Endodermal cell (in vitro differentiated cells): ENCODE measurements around the gene ANKDD1B. TPM values are rescaled to one million over a fixed set of nuclear protein-coding genes. Genes with fewer than 3 reads are reported as not detected.

Experiments used
- DNase-seq: peaks from one replicate; pipeline ENCODE4 v3.0.0-alpha.2; 2017
- H3K27ac ChIP-seq: 2 replicates; pipeline ENCODE4 v1.5.1; 2013; ENCODE audit warnings: mild to moderate bottlenecking, low read depth, low read length, moderate library complexity
- H3K27me3 ChIP-seq: 2 replicates; pipeline ENCODE4 v1.6.1; 2013; ENCODE audit warnings: mild to moderate bottlenecking, low read length, moderate library complexity; ENCODE audit not compliant: insufficient read depth, control insufficient read depth, poor library complexity, severe bottlenecking
- H3K36me3 ChIP-seq: 2 replicates; pipeline ENCODE4 v1.7.0; 2013; ENCODE audit warnings: mild to moderate bottlenecking, low read length, moderate library complexity; ENCODE audit not compliant: control insufficient read depth, insufficient read depth
- H3K4me1 ChIP-seq: one replicate; pipeline ENCODE4 v1.7.0; 2013; ENCODE audit warnings: low read length; ENCODE audit not compliant: control insufficient read depth, insufficient read depth
- H3K4me3 ChIP-seq: 2 replicates; pipeline ENCODE4 v1.5.1; 2013; ENCODE audit warnings: mild to moderate bottlenecking, low read length, moderate library complexity
- H3K9ac ChIP-seq: 2 replicates; pipeline ENCODE4 v1.6.1; 2013; ENCODE audit warnings: mild to moderate bottlenecking, low read length, moderate library complexity; ENCODE audit not compliant: poor library complexity, severe bottlenecking; ENCODE audit errors: extremely low read depth
- H3K9me3 ChIP-seq: 2 replicates; pipeline ENCODE4 v1.6.1; 2013; ENCODE audit warnings: mild to moderate bottlenecking, low read length, moderate library complexity; ENCODE audit not compliant: control insufficient read depth
- H3K27ac Mint-ChIP-seq: 2 replicates; pipeline ENCODE4 v1.8.0; 2020; ENCODE audit warnings: mixed read lengths
- H3K27me3 Mint-ChIP-seq: 2 replicates; pipeline ENCODE4 v1.8.0; 2021; ENCODE audit warnings: mild to moderate bottlenecking, mixed read lengths; ENCODE audit not compliant: insufficient read depth
- H3K36me3 Mint-ChIP-seq: 2 replicates; pipeline ENCODE4 v1.8.0; 2020; ENCODE audit warnings: low read depth, mixed read lengths
- H3K4me1 Mint-ChIP-seq: 2 replicates; pipeline ENCODE4 v1.8.0; 2020; ENCODE audit warnings: mixed read lengths
- H3K4me3 Mint-ChIP-seq: 2 replicates; pipeline ENCODE4 v1.8.0; 2020; ENCODE audit warnings: mild to moderate bottlenecking, moderate library complexity, mixed read lengths
- H3K9me3 Mint-ChIP-seq: 2 replicates; pipeline ENCODE4 v1.8.0; 2020; ENCODE audit warnings: mild to moderate bottlenecking, mixed read lengths
- WGBS, 2 experiments: methylation state at CpG; one replicate each; pipeline versions ENCODE4 v1.1.5 to v1.1.7; 2013; ENCODE audit warnings: missing lambda C conversion rate in 2 of 2, mixed read lengths in 1 of 2; ENCODE audit not compliant: insufficient coverage in 1 of 2, insufficient read length in 1 of 2; 5-methylcytosine and 5-hydroxymethylcytosine counted together
- total RNA-seq, 2 donors: library from RNA; stranded (reverse); fragmentation: NEBNext Ultra II Directional in 1 of 2; extraction: Animal tissue kit (Norgen Biotek cat#: 25700) in 1 of 2; gene quantifications; 2 replicates in 1 of 2; 3 replicates in 1 of 2; pipeline ENCODE4 v1.2.1, GENCODE V29; 2021
- TF ChIP-seq, protein P1 (sequence below): fragments of 200-600 bp; sonication (generic); conservative IDR thresholded peaks from 2 replicates; pipeline ENCODE4 v1.5.0; 2021; ENCODE audit warnings: antibody characterized with exemption, mild to moderate bottlenecking

ANKDD1B gene
- total RNA-seq, 2 donors from 2014 or later: 4.6 to 8.6 TPM

DNA sequence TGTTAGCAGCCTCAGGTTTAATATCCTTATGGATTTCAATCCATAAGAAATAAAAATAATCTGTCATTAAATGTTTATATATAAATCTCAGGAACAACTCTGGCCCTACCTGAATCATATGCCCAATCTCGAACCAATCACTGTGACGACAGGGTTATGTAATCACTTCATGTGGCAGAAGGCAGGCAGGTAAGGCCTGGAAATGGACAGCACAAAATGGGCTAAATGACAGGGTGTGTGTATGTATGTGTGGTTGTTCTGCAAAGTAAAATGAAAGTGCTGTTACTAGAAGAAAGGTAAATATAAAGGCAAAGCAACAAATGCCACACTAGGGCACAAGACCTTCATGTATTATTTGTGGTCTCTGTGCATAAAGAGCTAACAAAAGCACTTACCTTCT lies 19.6 kb downstream of the ANKDD1B start:
- Histone ChIP-seq H3K27me3 (no peaks in the 10 kb centered on the region), H3K9me3 (peaks cover 12% of the 10 kb centered on the region), H3K27ac (no peak overlapping the region), H3K36me3 (no peaks in the 10 kb centered on the region), H3K4me1 (peaks cover 4% of the 10 kb centered on the region), H3K4me3 (no peak overlapping the region), H3K9ac (no peak overlapping the region)
- Mint-ChIP-seq H3K9me3 (peaks cover 7% of the 10 kb centered on the region), H3K4me3 (no peak overlapping the region), H3K4me1 (peaks cover 23% of the 10 kb centered on the region), H3K27ac (no peak overlapping the region), H3K36me3 (peaks cover 25% of the 10 kb centered on the region), H3K27me3 (peaks cover 25% of the 10 kb centered on the region)
- WGBS, 2 experiments: 98 to 100% methylated on average over 2 of the region's 2 CpGs
- no peak for DNase-seq
- TF ChIP-seq, protein P1, sequence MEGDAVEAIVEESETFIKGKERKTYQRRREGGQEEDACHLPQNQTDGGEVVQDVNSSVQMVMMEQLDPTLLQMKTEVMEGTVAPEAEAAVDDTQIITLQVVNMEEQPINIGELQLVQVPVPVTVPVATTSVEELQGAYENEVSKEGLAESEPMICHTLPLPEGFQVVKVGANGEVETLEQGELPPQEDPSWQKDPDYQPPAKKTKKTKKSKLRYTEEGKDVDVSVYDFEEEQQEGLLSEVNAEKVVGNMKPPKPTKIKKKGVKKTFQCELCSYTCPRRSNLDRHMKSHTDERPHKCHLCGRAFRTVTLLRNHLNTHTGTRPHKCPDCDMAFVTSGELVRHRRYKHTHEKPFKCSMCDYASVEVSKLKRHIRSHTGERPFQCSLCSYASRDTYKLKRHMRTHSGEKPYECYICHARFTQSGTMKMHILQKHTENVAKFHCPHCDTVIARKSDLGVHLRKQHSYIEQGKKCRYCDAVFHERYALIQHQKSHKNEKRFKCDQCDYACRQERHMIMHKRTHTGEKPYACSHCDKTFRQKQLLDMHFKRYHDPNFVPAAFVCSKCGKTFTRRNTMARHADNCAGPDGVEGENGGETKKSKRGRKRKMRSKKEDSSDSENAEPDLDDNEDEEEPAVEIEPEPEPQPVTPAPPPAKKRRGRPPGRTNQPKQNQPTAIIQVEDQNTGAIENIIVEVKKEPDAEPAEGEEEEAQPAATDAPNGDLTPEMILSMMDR: no peak

DNA sequence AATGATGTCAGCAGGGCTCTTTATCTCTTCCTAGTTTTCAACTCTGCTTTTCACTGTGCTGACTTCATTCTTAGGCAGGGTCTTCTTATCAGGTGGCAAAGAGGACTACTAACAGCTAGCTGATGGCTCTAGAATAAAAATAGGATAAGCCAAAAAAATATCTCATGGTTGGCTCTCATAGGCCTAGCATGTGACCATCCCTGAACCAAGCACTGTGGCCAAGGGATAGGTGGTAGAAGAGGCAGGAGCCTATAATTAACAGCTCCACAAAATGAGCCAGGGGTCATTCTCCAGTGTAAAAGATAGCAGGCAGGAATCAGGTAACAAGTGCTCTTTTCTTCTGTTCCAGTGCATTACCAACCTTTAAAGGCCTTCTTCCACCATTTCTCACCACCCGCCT lies 21.1 kb downstream of the ANKDD1B start:
- DNase-seq: no peak
- peaks cover 4% of the 10 kb centered on the region for H3K4me1 ChIP-seq

DNA sequence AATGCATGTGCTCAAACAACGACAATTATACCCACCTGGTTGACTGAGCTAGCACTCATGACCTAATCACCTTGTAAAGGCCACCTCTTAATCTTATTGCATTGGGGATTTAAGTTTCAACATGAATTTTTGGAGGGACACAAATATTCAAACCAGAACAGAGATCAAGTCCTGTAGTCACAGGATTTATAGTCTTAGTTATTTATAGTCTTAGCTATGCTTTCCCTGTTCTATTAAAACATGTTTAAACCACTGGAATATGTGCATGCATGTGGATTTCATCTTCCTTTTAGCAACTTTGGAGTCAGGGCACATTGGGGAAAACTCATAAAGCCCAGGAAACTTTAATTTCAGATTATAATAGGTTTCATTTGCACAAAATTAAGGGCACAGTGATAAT lies 26.7 kb downstream of the ANKDD1B start:
- Histone ChIP-seq H3K27ac (no peak overlapping the region), H3K36me3 (no peaks in the 10 kb centered on the region), H3K4me3 (no peak overlapping the region), H3K4me1 (no peaks in the 10 kb centered on the region), H3K9me3 (peaks cover 21% of the 10 kb centered on the region), H3K9ac (no peak overlapping the region), H3K27me3 (no peaks in the 10 kb centered on the region)
- Mint-ChIP-seq H3K36me3 (peaks cover 44% of the 10 kb centered on the region), H3K4me1 (peaks cover 7% of the 10 kb centered on the region), H3K9me3 (peaks cover 17% of the 10 kb centered on the region), H3K27ac (no peak overlapping the region), H3K4me3 (no peak overlapping the region), H3K27me3 (peaks cover 20% of the 10 kb centered on the region)
- 90% methylated on average over 1 of the region's 1 CpG for WGBS, 2 experiments
- TF ChIP-seq, protein P1: no peak
- DNase-seq: no peak

More for the DNA sequence above, 21.1 kb downstream of the ANKDD1B start:
- peaks cover 12% of the 10 kb centered on the region for H3K9me3 ChIP-seq
- no peaks in the 10 kb centered on the region for H3K27me3 ChIP-seq
- H3K4me3 ChIP-seq: no peak overlapping the region
- Mint-ChIP-seq H3K9me3 (peaks cover 7% of the 10 kb centered on the region), H3K27me3 (peaks cover 32% of the 10 kb centered on the region), H3K4me1 (peaks cover 23% of the 10 kb centered on the region), H3K36me3 (peaks cover 32% of the 10 kb centered on the region), H3K4me3 (no peak overlapping the region), H3K27ac (no peak overlapping the region)
- TF ChIP-seq, protein P1: no peak
- H3K36me3 ChIP-seq: no peaks in the 10 kb centered on the region
- 44 to 46% methylated on average over 1 of the region's 1 CpG for WGBS, 2 experiments
- no peak overlapping the region for H3K27ac ChIP-seq
- H3K9ac ChIP-seq: no peak overlapping the region
